PC-3 (cell line): ENCODE measurements around the gene SOX1.

Experiments
- CTCF ChIP-seq: fragments of 300-600 bp; sonication (generic); conservative IDR thresholded peaks from 2 replicates; pipeline ENCODE4 v1.5.1; 2017; ENCODE audit warnings: antibody characterized with exemption, low read depth, mild to moderate bottlenecking, low read length
- EZH2 ChIP-seq: fragments of 300-600 bp; sonication (generic); IDR thresholded peaks from one replicate; pipeline ENCODE4 v1.6.1; 2017; ENCODE audit warnings: antibody characterized with exemption, mild to moderate bottlenecking, low read length; ENCODE audit not compliant: unreplicated experiment
- EZH2phosphoT487 ChIP-seq: fragments of 300-600 bp; sonication (generic); IDR thresholded peaks from 2 replicates; pipeline ENCODE4 v1.6.1; 2018; ENCODE audit warnings: mild to moderate bottlenecking, antibody characterized with exemption, low read length, borderline replicate concordance

- TF ChIP-seq CTCF, result no peak
- TF ChIP-seq EZH2phosphoT487, result no peak
- TF ChIP-seq EZH2, result no peak
Measured at GRCh38 chr13:112112534-112113276, 45.8 kb downstream of the SOX1 start.
